Activated CD4-positive, alpha-beta T cell treated with anti-CD3 and anti-CD28 coated beads for 1 hour (primary cell): ENCODE data around the gene CELSR1.
"Not testable (repeated sequence)": the region's sequence is repeated elsewhere in the genome, so short reads cannot be mapped to it uniquely, and the experiment has no call there.

ENCODE experiments used
- DNase-seq: peaks from one replicate; pipeline ENCODE4 v3.0.0-alpha.2; 2020

Gene CELSR1

DNA sequence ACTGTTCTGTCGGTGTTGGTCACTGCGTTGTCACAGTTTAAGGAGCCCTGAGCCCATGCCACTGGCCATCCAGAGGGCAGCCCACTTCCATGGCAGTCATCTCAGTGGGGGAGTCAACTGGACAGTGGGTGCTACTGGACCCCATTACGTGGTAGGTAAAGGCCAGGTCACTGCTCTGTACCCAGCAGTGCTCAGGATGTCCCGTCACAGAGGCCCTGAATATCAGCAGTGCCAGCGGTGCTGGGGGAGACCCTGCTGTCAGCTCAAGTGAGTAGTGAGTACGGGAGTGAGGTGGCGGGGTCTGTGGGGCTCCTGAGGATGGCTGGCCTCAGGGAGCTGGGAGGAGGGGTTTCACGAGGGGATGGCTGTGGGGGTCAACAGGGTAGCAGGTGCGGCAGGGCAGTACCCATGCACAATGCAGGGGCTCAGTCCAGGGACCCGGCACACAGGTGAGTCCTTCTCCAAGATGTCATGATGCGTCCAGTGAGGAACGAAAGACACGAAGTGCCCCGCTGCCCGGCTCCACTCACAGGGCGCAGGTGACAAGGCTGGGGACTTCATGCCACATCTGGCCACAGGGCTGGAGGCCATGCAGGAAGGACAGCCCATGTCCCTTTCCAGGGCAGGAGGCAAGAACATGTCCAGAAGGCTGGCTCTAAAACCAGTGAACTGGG lies 27.9 kb downstream of the CELSR1 start:
- no peak for DNase-seq

DNA sequence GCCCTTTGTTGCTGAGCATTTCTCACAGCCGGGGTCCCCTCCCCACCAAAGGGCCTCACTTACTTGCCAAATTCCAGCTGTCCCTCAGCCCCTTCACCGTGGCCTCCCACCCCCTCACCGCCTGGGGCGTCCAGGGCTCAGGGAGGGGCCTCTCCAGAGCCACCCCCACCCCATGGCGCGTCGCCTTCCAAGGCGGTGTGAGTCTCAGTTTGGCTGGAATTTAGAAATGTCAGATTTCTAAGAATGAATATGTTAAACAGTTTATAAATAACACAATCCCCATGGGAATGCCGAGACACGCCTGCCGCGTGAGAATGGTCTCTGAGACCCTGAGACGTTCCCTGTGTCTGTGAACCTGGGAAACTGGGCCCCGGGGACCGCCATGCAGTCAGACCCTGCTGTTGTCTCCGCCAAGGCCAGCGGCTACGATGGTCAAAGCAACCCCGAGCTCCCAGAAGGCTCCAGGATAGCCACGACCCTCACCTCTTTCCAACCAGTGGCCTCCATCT lies 28.9 kb downstream of the CELSR1 start:
- no peak for DNase-seq

DNA sequence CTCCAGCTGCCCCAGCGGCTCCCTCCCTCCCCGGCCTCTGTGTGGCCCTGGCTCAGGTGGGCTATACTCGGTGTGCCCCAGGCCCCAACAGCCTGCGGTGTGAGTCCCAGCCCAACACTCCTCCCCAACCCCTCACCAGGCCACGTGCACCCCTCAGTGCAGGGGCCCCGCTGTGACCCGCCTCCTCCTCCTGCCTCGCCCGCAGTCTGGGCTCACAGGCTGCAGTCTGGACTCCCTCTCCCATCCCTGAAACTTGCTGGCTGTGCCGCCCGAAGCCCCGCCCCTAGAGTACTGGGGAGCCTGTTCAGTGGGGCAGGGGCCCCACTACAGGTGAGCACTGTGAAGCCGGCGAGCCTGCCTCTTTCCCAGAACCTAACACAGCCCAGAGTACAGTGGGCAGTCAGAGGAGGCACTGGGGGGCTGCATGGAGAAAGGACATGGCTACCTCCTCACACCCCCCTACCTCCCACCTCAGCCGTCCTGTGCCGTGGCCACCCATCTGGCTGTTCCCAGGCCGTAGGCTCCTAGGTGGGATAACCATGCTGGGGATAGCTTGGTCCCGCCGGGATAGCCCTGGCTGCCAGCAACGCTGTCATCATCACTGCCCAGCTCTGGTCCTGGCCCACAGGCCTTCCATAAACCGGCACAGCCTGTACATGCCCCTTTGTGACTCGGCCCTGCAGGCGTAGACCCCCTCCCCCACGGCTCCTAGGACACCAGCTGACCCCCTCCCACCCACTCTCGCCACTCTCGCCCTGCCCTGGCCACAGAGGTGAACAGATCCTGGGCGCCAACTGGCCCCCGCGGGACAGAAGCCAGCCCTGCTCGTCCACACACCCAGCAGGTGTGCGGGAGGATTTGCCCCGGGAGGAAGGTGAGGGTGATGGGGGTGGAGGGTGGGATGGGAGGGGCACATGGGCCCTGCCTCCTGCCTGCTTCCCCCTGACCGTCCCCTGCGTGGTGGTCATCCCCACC lies 29.7 kb downstream of the CELSR1 start:
- DNase-seq: no peak

DNA sequence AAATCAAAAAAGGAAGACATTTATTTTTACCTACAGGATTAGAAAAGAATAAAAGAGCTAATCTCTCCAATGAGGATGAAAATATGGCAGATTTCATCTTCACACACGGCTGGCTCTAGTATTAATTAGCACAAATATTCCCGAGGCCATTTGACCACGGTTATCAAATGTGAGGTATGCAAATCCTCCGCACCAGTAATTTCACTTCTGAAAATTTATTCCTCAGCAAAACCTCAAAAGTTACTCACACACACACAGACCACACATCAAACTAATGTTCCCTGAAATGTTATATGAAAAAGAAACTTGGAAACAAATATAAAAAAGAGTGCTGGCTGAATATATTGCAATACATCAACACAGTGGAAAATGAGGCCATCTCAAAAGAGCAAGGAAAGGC lies 32.8 kb downstream of the CELSR1 start:
- no peak for DNase-seq

DNA sequence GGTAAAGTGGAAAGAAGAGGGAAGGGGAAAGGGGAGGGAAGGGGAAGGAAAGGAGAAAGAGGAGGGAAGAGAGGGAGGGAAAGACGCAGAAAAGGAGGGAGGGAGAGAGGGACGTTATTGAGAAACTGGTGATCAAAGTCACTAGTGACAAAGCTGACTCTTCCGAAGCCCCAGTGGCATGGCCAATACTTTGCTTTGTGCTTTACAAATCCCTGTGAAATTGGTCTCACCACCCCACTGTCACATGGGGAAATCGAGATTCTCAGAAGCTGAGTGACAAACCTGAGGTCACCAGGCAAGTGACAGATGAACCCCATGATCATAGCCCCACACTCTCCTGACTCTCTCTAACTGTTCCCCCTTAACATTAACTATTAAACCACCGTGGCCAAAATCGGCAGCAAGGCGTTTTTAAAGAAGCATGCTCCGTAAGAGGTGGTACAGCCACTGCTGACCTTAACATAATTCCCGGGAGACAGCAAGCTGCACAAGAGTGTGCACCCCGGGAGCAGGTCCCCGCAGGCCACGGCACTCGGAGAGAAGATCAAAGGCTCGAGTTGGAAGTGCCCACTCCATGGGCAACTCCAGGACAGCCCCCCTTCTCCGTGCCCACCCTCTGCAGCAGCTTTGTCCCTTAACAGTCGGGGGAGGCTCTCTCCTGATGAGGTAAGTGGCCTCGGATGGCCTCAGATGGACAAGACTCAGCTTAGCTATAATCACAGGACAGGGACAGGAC lies 34.8 kb downstream of the CELSR1 start:
- no peak for DNase-seq

DNA sequence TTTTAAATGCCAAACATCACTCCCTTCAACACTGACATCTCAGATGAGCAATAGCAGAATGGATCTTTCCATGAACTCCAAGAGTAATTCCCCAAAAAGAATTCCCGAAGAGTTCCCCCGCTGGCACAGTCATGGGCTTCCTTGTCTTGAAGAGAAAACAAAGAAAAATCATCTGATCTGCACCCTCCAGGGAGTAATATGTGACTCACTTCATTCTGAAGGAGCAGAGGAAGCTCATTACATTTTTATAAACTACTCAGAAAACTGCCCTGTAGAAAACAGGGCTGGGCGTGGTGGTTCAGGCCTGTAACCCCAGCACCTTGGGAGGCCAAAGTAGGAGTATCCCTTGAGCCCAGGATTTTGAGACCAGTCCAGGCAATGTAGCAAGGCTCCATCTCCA lies 35.7 kb downstream of the CELSR1 start:
- DNase-seq: no peak

DNA sequence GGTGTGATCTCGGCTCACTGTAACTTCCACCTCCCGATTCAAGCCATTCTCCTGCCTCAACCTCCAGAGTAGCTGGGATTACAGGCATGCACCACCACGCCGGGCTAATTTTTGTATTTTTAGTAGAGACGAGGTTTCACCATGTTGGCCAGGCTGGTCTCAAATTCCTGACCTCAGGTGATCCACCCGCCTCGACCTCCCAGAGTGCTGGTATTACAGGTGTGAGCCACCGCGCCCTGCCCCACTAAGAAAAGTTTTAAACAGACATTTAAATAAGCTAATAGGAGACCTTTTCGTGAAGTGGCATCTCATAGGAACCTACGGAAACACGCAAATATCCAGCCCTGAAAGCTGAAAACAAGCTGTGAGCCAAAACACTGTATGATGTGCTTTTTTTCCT lies 36.2 kb downstream of the CELSR1 start:
- not testable (repeated sequence) for DNase-seq

DNA sequence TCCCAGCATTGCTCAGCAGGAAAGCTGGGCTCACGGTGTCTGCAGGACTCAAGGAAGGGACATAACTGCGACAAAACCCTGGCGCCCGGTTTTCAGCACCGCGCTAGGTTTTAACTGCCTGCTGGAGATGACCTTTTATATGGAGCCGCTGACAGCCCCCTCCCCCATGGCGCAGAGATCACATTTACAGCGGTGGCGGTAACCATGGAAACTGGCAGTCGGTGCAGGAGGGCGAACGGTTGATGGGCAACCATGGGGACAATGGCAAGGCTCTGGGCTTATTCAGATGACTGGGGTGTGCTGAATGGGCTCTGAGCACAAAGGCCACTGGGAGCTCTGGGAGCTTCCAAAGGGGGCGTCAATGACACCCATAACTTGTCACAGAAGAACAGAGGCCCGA lies 37.2 kb downstream of the CELSR1 start:
- no peak for DNase-seq

DNA sequence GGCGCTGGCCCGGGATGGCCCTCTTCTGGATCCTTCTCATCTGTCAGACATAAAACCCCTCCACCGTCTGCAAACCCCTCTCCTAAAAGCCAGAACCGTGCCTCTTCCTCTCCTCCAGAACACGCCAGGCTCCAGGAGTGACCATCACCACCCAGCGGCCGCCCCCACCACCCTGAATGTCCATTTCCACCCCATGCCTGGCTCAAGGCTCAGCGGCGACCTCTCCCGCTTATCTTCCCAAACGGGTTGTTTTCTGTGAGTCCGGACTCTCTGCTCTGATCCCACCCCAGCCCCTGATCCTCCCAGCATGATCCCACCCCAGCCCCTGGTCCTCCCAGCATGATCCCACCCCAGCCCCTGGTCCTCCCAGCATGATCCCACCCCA lies 37.6 kb downstream of the CELSR1 start:
- DNase-seq: no peak

DNA sequence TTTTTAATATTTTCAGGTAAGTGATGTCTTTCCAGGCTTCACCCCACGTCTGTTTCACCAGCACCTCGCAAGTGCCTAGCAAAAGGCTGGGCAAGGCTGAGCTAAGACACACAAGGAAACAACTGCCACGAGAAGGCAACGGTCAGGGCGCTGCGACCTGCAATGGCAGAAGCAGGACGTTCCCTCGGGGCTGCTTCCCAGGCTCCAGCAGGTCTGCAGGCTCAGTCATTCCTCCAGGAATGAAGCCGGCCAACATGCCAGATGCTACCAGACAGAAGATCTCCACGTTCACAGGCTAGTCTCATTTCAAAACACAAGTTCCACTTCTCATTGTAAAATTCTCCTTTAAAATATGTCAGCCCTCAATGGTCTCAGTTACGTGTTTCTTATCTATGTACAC lies 45.5 kb downstream of the CELSR1 start:
- DNase-seq: no peak

DNA sequence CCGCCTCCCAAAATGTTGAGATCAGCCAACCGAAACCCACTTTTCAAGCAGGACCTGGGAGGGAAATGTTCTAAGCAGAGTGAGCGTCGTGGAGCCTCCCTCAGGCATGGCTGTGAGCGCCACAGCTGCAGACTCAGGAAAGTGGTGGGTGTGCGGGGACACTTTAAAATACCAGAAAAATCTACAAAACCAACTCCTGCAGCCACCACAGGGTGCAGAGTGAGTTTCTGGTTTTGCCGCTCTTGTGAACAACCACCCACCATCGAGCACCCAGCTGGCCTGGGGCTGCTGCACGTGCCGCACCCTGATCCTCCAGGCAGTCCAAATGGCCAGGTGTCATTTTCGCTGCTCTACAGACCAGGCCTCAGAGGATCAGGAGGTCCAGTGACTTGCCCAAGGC lies 46.9 kb downstream of the CELSR1 start:
- DNase-seq: no peak

DNA sequence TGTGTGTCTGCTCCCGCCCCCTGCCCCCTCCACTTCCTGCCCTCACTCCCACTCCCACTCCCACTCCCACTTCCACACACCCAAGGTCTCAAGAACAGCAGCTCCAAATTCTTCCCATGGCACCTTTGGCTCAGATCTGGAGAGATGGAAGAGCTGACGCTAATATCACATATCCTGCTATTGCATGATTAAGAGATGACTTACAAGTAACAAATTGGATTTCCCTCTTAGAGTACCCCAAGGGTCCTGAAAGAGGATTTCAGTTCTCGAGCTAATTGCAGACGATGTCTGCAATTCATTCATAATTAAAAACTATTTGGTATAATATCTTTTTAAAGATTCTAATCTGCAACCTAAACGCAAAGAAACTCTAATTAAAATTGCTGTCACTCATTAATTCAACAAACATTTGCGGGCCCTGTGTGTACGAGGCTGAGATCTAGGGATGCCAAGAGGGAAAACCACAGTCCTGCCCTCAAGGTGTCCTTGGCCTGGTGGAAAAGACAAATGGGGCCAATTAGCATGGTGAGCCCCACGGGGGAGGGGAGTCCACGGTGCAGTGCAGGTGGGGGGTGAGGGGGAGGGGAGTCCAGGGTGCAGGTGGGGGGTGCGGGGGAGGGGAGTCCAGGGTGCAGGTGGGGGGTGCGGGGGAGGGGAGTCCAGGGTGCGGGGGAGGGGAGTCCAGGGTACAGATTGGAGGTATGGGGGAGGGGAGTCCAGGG lies 50.3 kb downstream of the CELSR1 start:
- no peak for DNase-seq

DNA sequence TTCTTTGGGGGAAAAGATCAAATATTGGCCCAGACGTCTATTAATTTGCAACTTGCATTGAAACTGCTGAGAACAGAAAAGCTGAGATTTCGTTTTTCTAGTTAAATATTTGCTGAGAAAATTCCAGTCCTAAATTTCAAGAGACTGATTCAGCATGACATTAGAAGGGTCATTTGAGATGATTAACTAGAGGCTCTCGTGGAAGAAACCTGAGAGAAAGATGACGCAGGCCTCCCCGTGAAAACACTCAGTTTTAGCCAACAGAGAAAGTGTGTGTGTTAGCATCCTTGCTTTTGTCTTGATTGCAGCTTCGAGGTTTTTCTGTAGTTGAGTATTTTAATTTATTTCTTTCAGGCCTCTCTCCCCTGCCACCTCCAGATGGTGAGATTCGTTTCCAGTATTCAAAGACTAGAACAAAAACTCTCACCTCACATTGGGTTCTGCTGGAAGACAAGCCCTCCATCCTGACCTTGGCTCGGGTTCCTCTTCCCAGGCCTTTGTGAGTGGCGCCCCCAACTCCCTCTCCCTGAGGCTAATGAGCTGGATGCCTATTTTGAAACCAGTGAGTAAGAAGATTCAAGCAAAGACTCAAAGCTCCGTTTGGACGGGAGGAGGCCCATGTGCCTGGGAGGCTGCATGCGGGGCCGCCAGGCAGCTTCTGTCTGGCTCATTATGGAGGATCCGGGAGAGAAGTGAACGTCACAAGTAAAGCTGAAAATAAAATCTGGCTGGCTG lies 52.4 kb downstream of the CELSR1 start:
- no peak for DNase-seq

DNA sequence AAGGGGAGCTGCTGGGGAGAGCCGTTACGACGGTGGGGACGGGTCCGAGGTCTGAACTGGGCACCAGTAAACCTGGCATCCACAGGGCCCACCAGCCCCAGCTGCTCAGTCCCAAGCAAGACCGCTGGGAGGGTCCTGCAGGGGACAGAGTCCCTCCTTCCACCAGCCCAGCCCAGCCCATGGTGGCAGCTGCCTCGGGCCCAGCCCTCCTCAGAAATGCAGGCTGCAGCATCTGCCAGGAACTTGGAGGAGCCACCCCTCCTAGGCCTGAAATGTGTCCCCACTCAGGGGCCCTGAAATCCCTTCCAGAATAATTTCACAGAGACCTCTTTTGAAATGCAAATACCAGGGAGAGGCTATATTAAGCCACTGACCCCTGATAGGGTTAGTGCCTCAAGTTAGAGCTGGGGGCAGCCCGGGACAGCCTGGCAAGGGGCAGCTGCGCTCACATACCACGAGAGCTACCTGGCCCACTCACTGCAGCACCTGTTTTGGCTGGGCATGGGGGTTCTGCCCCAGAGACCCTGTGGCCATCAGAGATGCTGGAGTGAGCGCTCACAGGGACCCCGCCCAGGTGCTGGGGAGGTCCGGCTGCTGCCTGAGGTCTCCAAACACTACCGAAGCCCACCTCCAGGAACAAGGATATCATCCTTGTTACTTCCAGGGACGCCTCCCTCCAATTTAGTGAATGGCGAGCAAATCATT lies 53.1 kb downstream of the CELSR1 start:
- DNase-seq: no peak

DNA sequence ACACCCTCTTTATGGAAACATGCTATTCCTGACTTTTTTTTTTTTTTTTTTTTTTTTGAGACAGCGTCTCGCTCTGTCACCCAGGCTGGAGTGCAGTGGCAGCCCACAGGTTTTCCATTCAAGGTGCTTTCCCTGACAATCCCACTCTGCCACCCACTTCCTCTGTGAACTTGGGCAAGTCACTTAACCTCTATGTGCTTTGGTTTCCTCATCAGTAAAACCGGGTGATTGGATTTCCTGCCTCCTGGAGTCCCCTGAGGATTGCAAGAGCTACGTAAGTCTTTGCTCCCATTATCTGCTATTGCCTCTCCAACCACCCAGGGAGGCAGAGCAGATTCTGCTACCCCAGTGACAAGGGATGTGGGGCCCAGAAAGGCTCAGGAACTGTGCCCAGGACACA lies 54.1 kb downstream of the CELSR1 start:
- no peak for DNase-seq

DNA sequence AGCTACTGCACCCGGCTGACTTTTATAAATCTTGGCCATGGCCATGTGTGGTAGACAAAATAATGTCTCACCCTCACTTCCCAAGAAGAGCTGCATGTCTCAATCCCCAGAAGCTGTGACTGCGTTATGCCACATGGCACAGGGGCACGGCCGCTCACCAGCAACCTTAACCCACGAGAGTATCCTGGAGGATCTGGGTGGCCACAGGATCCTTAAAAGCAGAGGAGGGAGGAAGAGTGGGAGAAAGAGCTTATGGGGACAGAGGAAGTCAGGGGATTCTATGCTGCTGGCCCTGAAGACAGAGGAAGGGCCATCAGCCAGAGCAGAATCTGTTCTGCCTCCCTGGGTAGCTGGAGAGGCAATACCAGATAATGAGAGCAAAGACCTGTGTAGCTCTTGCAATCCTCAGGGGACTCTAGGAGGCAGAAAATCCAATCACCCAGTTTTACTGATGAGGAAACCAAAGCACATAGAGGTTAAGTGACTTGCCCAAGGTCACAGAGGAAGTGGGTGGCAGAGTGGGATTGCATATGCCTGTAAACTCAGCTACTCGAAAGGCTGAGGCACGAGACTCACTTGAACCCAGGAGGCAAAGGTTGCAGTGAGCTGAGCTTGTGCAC lies 55.3 kb downstream of the CELSR1 start:
- no peak for DNase-seq

DNA sequence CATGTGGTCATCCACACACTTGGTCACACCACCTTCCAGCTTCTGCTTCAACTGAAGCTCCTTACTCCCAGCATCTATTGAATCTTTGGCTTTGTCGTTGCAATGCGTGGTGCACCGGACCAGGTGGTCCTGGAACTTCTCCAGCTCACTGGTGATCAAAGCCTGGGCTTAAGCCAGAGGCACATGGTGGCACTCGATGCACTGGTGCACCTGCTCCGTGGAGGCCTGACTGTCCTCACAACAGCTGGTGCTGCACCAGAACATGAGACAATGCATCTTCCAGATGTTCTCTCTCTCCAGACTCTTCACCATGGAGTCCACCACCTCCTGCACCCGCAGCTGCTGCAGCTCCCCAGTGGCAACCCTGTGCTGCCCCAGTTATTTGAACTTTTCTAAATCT lies 56.0 kb downstream of the CELSR1 start:
- DNase-seq: no peak

DNA sequence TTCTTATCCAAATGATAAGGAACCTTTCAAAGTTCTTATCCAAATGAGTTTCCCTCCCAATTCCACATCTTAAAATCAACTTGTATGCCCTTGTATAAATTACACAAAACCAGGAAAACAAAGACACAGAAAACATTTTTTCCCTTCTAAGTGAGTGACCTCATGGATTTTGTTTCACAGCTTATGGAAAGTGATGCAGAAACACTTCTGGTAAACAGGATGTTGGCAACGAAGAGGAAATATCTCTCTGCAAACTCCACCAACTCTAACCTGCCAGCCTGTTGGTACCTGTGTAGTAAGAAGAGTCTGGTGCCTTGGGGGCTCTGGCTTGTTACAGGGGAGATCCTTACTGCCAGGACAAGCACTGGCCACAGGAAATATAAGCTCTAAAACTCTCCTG lies 57.0 kb downstream of the CELSR1 start:
- no peak for DNase-seq

DNA sequence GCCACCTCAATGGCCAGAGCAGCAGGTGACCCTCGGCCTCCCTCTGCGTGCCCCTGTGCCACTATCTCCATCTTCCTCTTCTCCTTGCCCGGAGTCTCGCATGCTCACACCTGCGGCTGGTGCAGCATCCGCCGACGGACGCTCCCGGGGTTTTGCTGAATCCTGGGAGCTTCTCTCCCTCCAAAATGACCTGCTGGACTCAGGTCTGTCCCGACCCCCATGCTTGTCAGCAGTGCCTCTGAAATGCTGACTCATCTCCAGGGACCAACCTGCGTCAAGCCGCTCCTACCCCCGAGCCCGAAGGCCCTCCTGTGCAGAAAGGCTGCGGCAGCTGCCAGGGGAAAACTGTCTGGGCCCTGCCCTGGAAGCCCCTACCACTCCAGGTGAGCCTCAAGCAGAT lies 58.4 kb downstream of the CELSR1 start:
- no peak for DNase-seq

DNA sequence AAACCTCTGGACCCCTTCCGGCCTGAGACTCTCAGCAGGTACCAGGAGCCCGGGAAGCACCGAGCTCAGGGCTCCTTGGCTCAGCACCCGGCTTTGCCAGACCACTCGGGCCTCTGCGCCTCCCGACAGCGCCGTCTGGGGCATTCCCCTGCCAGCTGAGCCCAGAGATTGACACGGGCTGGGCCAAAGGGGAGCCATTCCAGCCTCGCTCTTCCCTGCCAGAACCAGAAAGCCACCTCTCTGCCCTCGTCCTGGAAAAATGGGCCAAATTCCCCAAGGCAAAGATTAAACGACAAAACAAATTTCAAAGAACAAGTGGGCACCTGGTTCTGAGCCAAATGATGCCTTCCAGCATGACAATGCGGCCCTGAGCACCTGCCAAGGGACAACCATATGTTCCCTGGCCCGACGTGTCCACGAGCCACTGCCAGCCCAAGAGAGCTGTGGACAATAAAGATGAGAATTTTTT lies 59.3 kb downstream of the CELSR1 start:
- no peak for DNase-seq

DNA sequence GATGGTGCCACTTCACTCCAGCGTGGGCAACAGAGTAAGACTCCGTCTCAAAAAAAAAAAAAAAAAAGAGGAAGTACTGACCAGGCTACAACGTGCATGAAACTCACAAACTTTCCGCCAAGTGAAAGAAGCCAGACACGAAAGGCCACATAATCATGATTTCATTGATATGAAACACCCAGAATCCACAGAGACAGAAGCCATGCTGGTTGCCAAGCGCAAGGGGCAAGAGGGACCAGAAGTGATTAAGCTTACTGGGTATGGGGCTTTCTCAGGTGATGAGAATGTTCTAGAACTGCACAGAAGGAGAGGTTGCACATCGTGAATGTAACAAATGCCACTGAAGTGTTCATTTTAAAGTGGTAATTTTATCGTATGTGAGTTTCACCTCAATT lies 60.9 kb downstream of the CELSR1 start:
- no peak for DNase-seq
